WTC11 (cell line): ENCODE results near the gene OR2G3.

Source experiments
- E2F4 ChIP-seq: sonication (generic); formaldehyde crosslinking; IDR thresholded peaks from 2 replicates; pipeline ENCODE4 v1.8.1; 2022; ENCODE audit warnings: low read depth, mild to moderate bottlenecking, moderate library complexity, missing genetic modification reagents, borderline replicate concordance
- FOXJ3 ChIP-seq: sonication (generic); formaldehyde crosslinking; IDR thresholded peaks from 2 replicates; pipeline ENCODE4 v1.9.0; 2021; ENCODE audit warnings: missing genetic modification reagents, mild to moderate bottlenecking, borderline replicate concordance
- GABPB1 ChIP-seq: sonication (generic); formaldehyde crosslinking; IDR thresholded peaks from 2 replicates; pipeline ENCODE4 v1.8.1; 2023; ENCODE audit warnings: mild to moderate bottlenecking, missing genetic modification reagents
- HMGXB4 ChIP-seq: sonication (generic); formaldehyde crosslinking; IDR thresholded peaks from 2 replicates; pipeline ENCODE4 v1.8.1; 2023; ENCODE audit warnings: mild to moderate bottlenecking, moderate library complexity, missing genetic modification reagents
- MYBL2 ChIP-seq: sonication (generic); formaldehyde crosslinking; IDR thresholded peaks from 2 replicates; pipeline ENCODE4 v1.8.1; 2023; ENCODE audit warnings: mild to moderate bottlenecking, moderate library complexity, missing genetic modification reagents
- NFE2L1 ChIP-seq: sonication (generic); formaldehyde crosslinking; IDR thresholded peaks from 2 replicates; pipeline ENCODE4 v1.8.1; 2023; ENCODE audit warnings: missing genetic modification reagents
- NR1H2 ChIP-seq: sonication (generic); formaldehyde crosslinking; IDR thresholded peaks from 2 replicates; pipeline ENCODE4 v1.9.0; 2021; ENCODE audit warnings: mild to moderate bottlenecking, moderate library complexity, missing genetic modification reagents
- ZNF317 ChIP-seq: sonication (generic); formaldehyde crosslinking; IDR thresholded peaks from 2 replicates; pipeline ENCODE4 v1.8.1; 2023; ENCODE audit warnings: low read depth, mild to moderate bottlenecking, moderate library complexity, missing genetic modification reagents, borderline replicate concordance
- TF ChIP-seq, protein P1 (sequence below): fragments of 200-600 bp; IDR thresholded peaks from 2 replicates; pipeline ENCODE4 v1.8.0; 2022; ENCODE audit warnings: antibody characterized with exemption
- TF ChIP-seq, protein P2 (sequence below): sonication (generic); formaldehyde crosslinking; IDR thresholded peaks from 2 replicates; pipeline ENCODE4 v1.8.0; 2022; ENCODE audit warnings: mild to moderate bottlenecking, missing genetic modification reagents

DNA sequence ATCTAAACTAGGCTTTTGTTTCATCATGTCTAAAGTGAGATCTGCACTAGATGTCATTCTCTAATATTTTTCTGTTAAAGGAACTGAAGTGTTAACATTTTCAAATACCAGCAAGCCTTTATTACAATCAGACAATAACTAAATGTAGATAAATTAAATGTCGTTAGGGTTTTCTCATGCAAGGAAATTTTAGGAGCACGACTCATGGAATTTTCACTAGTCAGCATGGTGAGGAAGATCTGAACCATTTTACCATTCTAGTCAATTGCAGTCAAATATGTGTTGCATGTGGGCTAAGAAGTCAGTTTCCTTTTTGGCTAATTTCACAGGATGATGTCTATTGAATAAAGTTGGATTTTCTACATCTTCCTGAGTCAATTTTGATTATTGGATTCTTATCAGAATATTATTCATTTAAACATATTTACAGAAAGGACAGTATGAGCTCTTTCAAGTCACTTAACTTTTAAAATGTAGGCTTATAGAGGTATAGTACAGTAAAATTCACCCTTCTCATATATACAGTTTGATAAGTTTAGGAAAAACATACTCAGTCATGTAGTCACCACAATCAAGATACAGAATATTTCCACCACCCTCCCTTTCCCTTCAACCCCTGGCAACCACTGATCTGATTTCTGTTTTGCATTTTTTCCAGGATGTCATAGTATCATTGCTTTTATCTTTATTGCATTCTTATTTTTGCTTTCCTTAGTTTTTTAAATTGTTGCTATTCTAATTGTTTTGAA lies 47.3 kb upstream of the OR2G3 start:
- no peak for TF ChIP-seq MYBL2
- TF ChIP-seq ZNF317 (CRISPR knock-in tag), result no peak
- TF ChIP-seq NFE2L1, result no peak
- TF ChIP-seq, protein P1, sequence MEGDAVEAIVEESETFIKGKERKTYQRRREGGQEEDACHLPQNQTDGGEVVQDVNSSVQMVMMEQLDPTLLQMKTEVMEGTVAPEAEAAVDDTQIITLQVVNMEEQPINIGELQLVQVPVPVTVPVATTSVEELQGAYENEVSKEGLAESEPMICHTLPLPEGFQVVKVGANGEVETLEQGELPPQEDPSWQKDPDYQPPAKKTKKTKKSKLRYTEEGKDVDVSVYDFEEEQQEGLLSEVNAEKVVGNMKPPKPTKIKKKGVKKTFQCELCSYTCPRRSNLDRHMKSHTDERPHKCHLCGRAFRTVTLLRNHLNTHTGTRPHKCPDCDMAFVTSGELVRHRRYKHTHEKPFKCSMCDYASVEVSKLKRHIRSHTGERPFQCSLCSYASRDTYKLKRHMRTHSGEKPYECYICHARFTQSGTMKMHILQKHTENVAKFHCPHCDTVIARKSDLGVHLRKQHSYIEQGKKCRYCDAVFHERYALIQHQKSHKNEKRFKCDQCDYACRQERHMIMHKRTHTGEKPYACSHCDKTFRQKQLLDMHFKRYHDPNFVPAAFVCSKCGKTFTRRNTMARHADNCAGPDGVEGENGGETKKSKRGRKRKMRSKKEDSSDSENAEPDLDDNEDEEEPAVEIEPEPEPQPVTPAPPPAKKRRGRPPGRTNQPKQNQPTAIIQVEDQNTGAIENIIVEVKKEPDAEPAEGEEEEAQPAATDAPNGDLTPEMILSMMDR, result no peak
- TF ChIP-seq, protein P2, sequence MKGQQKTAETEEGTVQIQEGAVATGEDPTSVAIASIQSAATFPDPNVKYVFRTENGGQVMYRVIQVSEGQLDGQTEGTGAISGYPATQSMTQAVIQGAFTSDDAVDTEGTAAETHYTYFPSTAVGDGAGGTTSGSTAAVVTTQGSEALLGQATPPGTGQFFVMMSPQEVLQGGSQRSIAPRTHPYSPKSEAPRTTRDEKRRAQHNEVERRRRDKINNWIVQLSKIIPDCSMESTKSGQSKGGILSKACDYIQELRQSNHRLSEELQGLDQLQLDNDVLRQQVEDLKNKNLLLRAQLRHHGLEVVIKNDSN, result no peak
- no peak for TF ChIP-seq HMGXB4
- no peak for TF ChIP-seq NR1H2 (CRISPR knock-in tag)
- TF ChIP-seq GABPB1 (CRISPR knock-in tag), result no peak
- no peak for TF ChIP-seq E2F4 (CRISPR knock-in tag)
- TF ChIP-seq FOXJ3 (CRISPR knock-in tag), result no peak
